Cardiac muscle cell (in vitro differentiated cells and primary cell): ENCODE results near the gene MGAT3. TPM values are rescaled to one million over a fixed set of nuclear protein-coding genes. Genes with fewer than 3 reads are reported as not detected.

Experiments used
- DNase-seq, 2 donors: peaks; one replicate each; pipeline versions ENCODE4 v3.0.0 to v3.0.0-alpha.2; 2010 to 2017; ENCODE audit warnings: low read depth in 1 of 2, low spot score in 1 of 2
- H3K27ac ChIP-seq: fragments of 200-600 bp; sonication (generic); 2 replicates; pipeline ENCODE4 v1.5.1; 2016
- H3K27me3 ChIP-seq: fragments of 200-600 bp; sonication (generic); 2 replicates; pipeline ENCODE4 v1.6.0; 2016; ENCODE audit warnings: control low read depth
- H3K36me3 ChIP-seq: fragments of 200-600 bp; sonication (generic); 2 replicates; pipeline ENCODE4 v1.5.1; 2016; ENCODE audit warnings: control low read depth
- H3K4me1 ChIP-seq: fragments of 200-600 bp; sonication (generic); 2 replicates; pipeline ENCODE4 v1.8.1; 2017; ENCODE audit warnings: low read depth, mild to moderate bottlenecking, mixed run types
- H3K4me3 ChIP-seq: fragments of 200-600 bp; sonication (generic); 2 replicates; pipeline ENCODE4 v1.5.1; 2016; ENCODE audit warnings: mild to moderate bottlenecking
- H3K9me3 ChIP-seq: fragments of 200-600 bp; sonication (generic); 2 replicates; pipeline ENCODE4 v1.5.1; 2017; ENCODE audit warnings: low read depth, mild to moderate bottlenecking, control low read depth
- CTCF ChIP-seq: IDR thresholded peaks from 2 replicates; pipeline ENCODE4 v1.5.1; 2012; ENCODE audit warnings: low read depth, mild to moderate bottlenecking, low read length
- polyA plus RNA-seq: library from polyadenylated mRNA; unstranded; fragments of >200 nt; fragmentation: Nextera tagmentation; extraction: Ambion mirVana; gene quantifications from 2 replicates; pipeline ENCODE4 v1.2.1, GENCODE V29; 2016
- total RNA-seq: library from RNA; depleted of rRNA; stranded (reverse); fragments of >200 nt; gene quantifications from 2 replicates; pipeline ENCODE4 v1.2.3, GENCODE V29; 2016

The MGAT3 gene
- total and polyA plus RNA-seq, 2 experiments from 2014 or later, result 9.9 to 38.0 TPM

GRCh38 chr22:39454385-39454871, 2.4 kb upstream of the MGAT3 start:
- Histone ChIP-seq H3K36me3 (no peaks in the 10 kb centered on the region), H3K4me3 (no peak overlapping the region), H3K4me1 (peaks cover 10% of the 10 kb centered on the region), H3K27me3 (no peaks in the 10 kb centered on the region), H3K9me3 (no peaks in the 10 kb centered on the region), H3K27ac (no peak overlapping the region)
- peak in 1 of 2 donors; percentile 74 for DNase-seq
- no peak for TF ChIP-seq CTCF

- no peaks in the 10 kb centered on the region for H3K9me3 ChIP-seq
- no peaks in the 10 kb centered on the region for H3K27me3 ChIP-seq
- H3K36me3 ChIP-seq, result no peaks in the 10 kb centered on the region
- peak overlapping the region; percentile 53 for H3K27ac ChIP-seq
- peak overlapping the region; percentile 90 for H3K4me3 ChIP-seq
- H3K4me1 ChIP-seq, result peaks cover 10% of the 10 kb centered on the region
- no peak for DNase-seq
- TF ChIP-seq CTCF, result no peak
Observed at GRCh38 chr22:39457198-39457555, 365 bp downstream of the MGAT3 start.

- no peaks in the 10 kb centered on the region for H3K27me3 ChIP-seq
- peak in 1 of 2 donors; percentile 44 for DNase-seq
- H3K4me3 ChIP-seq, result peak overlapping the region; percentile 90
- no peaks in the 10 kb centered on the region for H3K9me3 ChIP-seq
- H3K36me3 ChIP-seq, result no peaks in the 10 kb centered on the region
- H3K4me1 ChIP-seq, result peaks cover 13% of the 10 kb centered on the region
- H3K27ac ChIP-seq, result peak overlapping the region; percentile 53
- TF ChIP-seq CTCF, result no peak
Observed at GRCh38 chr22:39457556-39458443, 988 bp downstream of the MGAT3 start.

- Histone ChIP-seq H3K36me3 (no peaks in the 10 kb centered on the region), H3K4me3 (peak overlapping the region; percentile 90), H3K27ac (no peak overlapping the region), H3K4me1 (peaks cover 15% of the 10 kb centered on the region), H3K27me3 (no peaks in the 10 kb centered on the region), H3K9me3 (no peaks in the 10 kb centered on the region)
- DNase-seq, result no peak
- TF ChIP-seq CTCF, result no peak
Observed at GRCh38 chr22:39458444-39459083, 1.8 kb downstream of the MGAT3 start.

- Histone ChIP-seq H3K4me3 (no peak overlapping the region), H3K27ac (no peak overlapping the region), H3K36me3 (no peaks in the 10 kb centered on the region), H3K27me3 (no peaks in the 10 kb centered on the region), H3K4me1 (peaks cover 14% of the 10 kb centered on the region), H3K9me3 (no peaks in the 10 kb centered on the region)
- TF ChIP-seq CTCF, result no peak
- DNase-seq, result no peak
Observed at GRCh38 chr22:39459681-39460080, 2.9 kb downstream of the MGAT3 start.
